Activated CD8-positive, alpha-beta memory T cell treated with anti-CD3 and anti-CD28 coated beads, Interleukin-2, amount 10 ng/mL, durations not matched to agents 7 days and 5 days (primary cell): Measurements from ENCODE around the gene NLRP12. TPM values are rescaled to one million over a fixed set of nuclear protein-coding genes. Genes with fewer than 3 reads are reported as not detected.
A peak's percentile ranks its signal among the peaks of the same experiment; 100 is the strongest.
"Not testable (repeated sequence)": the region's sequence is repeated elsewhere in the genome, so short reads cannot be mapped to it uniquely, and the experiment has no call there.

ENCODE experiments used
- ATAC-seq: fragments of 150-1000 bp; cut with Tn5 transposase; one replicate; pipeline ENCODE4 v1.10.0; 2021; ENCODE audit warnings: moderate library complexity
- CTCF ChIA-PET: fragments of 350-600 bp; sonication (Branson Sonifier 250); formaldehyde crosslinking; loops from one replicate; lab custom pipeline; 2021; ENCODE audit warnings: antibody characterized with exemption; lab: Charles Lee
- DNase-seq: peaks from one replicate; pipeline ENCODE4 v3.0.0-alpha.2; 2020
- H3K27ac Mint-ChIP-seq: one replicate; pipeline ENCODE4 v1.8.0; 2021; ENCODE audit warnings: mild to moderate bottlenecking, mixed read lengths
- H3K27me3 Mint-ChIP-seq: one replicate; pipeline ENCODE4 v1.8.0; 2021; ENCODE audit warnings: mixed read lengths
- H3K36me3 Mint-ChIP-seq: one replicate; pipeline ENCODE4 v1.8.0; 2021; ENCODE audit warnings: mild to moderate bottlenecking, mixed read lengths
- H3K4me1 Mint-ChIP-seq: one replicate; pipeline ENCODE4 v1.8.0; 2021; ENCODE audit warnings: mixed read lengths
- H3K4me3 Mint-ChIP-seq: one replicate; pipeline ENCODE4 v1.8.0; 2021; ENCODE audit warnings: mild to moderate bottlenecking, moderate library complexity, mixed read lengths
- H3K9me3 Mint-ChIP-seq: one replicate; pipeline ENCODE4 v1.8.0; 2022; ENCODE audit warnings: low read depth, mixed read lengths
- total RNA-seq, 2 experiments: library from RNA; stranded (reverse); gene quantifications; one replicate each; pipeline ENCODE4 v1.2.3, GENCODE V29; 2021

Gene NLRP12
- total RNA-seq, 2 experiments from 2014 or later: not detected

- ATAC-seq (no peak), DNase-seq (no peak)
- Mint-ChIP-seq H3K9me3 (no peaks in the 10 kb centered on the region), H3K27ac (no peak overlapping the region), H3K4me1 (no peaks in the 10 kb centered on the region), H3K4me3 (no peak overlapping the region), H3K36me3 (no peaks in the 10 kb centered on the region), H3K27me3 (peaks cover 8% of the 10 kb centered on the region)
- CTCF ChIA-PET: interaction anchor here (0.7 kb wide), 1 partner anchor 243 kb away, joined by 4 read pairs; no protein-coding TSS in a partner anchor
Measured at GRCh38 chr19:53786744-53787143, 37.4 kb downstream of the NLRP12 start.

GRCh38 chr19:53785196-53785889 lies 38.8 kb downstream of the NLRP12 start:
- ATAC-seq (no peak), DNase-seq (no peak)
- Mint-ChIP-seq H3K9me3 (no peaks in the 10 kb centered on the region), H3K4me1 (no peaks in the 10 kb centered on the region), H3K27me3 (peaks cover 8% of the 10 kb centered on the region), H3K36me3 (no peaks in the 10 kb centered on the region), H3K4me3 (no peak overlapping the region), H3K27ac (no peak overlapping the region)
- CTCF ChIA-PET: interaction anchor here (0.8 kb wide), 1 partner anchor 17 kb away, joined by 3 read pairs; no protein-coding TSS in a partner anchor

GRCh38 chr19:53782698-53783097 lies 41.4 kb downstream of the NLRP12 start:
- Mint-ChIP-seq H3K9me3 (no peaks in the 10 kb centered on the region), H3K27me3 (peaks cover 8% of the 10 kb centered on the region), H3K36me3 (no peaks in the 10 kb centered on the region), H3K4me1 (no peaks in the 10 kb centered on the region), H3K27ac (no peak overlapping the region), H3K4me3 (no peak overlapping the region)
- ATAC-seq (no peak), DNase-seq (no peak)
- CTCF ChIA-PET: interaction anchor here (1.5 kb wide), 1 partner anchor 10 kb away, joined by 6 read pairs; no protein-coding TSS in a partner anchor

GRCh38 chr19:53781332-53781731 lies 42.8 kb downstream of the NLRP12 start:
- not testable (repeated sequence) for H3K4me1 Mint-ChIP-seq, DNase-seq, H3K4me3 Mint-ChIP-seq, H3K9me3 Mint-ChIP-seq, H3K36me3 Mint-ChIP-seq, ATAC-seq, H3K27me3 Mint-ChIP-seq, H3K27ac Mint-ChIP-seq
- CTCF ChIA-PET: interaction anchor here (0.6 to 1.2 kb wide), 2 partner anchors 12 to 224 kb away, joined by 3 to 6 read pairs; no protein-coding TSS in a partner anchor

- DNase-seq (no peak), ATAC-seq (no peak)
- Mint-ChIP-seq H3K27me3 (peaks cover 5% of the 10 kb centered on the region), H3K36me3 (no peaks in the 10 kb centered on the region), H3K27ac (no peak overlapping the region), H3K4me3 (no peak overlapping the region), H3K9me3 (no peaks in the 10 kb centered on the region), H3K4me1 (no peaks in the 10 kb centered on the region)
- CTCF ChIA-PET: interaction anchor here (1.2 to 1.7 kb wide), 2 partner anchors 12 to 243 kb away, joined by 4 to 6 read pairs; no protein-coding TSS in a partner anchor
Measured at GRCh38 chr19:53780506-53780905, 43.6 kb downstream of the NLRP12 start.

GRCh38 chr19:53775524-53775923 lies 48.6 kb downstream of the NLRP12 start:
- CTCF ChIA-PET: interaction anchor here (0.6 to 4.5 kb wide), 4 partner anchors 17 to 249 kb away, joined by 3 to 14 read pairs (median 5); no protein-coding TSS in a partner anchor
- no peak overlapping the region for H3K4me3 Mint-ChIP-seq
- no peaks in the 10 kb centered on the region for H3K36me3 Mint-ChIP-seq
- peaks cover 1% of the 10 kb centered on the region for H3K4me1 Mint-ChIP-seq
- no peaks in the 10 kb centered on the region for H3K27me3 Mint-ChIP-seq
- no peaks in the 10 kb centered on the region for H3K9me3 Mint-ChIP-seq
- H3K27ac Mint-ChIP-seq: no peak overlapping the region
- DNase-seq (no peak), ATAC-seq (no peak)

GRCh38 chr19:53774491-53774890 lies 49.6 kb downstream of the NLRP12 start:
- H3K27ac Mint-ChIP-seq, H3K4me1 Mint-ChIP-seq, H3K9me3 Mint-ChIP-seq, H3K36me3 Mint-ChIP-seq, H3K4me3 Mint-ChIP-seq, H3K27me3 Mint-ChIP-seq, DNase-seq, ATAC-seq: not testable (repeated sequence)
- CTCF ChIA-PET: interaction anchor here (1.8 to 4.5 kb wide), 2 partner anchors 18 to 255 kb away, joined by 5 to 14 read pairs; no protein-coding TSS in a partner anchor

- Mint-ChIP-seq H3K27ac (no peak overlapping the region), H3K4me1 (peaks cover 1% of the 10 kb centered on the region), H3K36me3 (no peaks in the 10 kb centered on the region), H3K4me3 (no peak overlapping the region), H3K9me3 (no peaks in the 10 kb centered on the region), H3K27me3 (no peaks in the 10 kb centered on the region)
- CTCF ChIA-PET: interaction anchor here (1.8 to 4.5 kb wide), 2 partner anchors 19 to 256 kb away, joined by 5 to 14 read pairs; no protein-coding TSS in a partner anchor
- ATAC-seq: no peak
- DNase-seq: no peak
Measured at GRCh38 chr19:53773999-53774398, 50.1 kb downstream of the NLRP12 start.

- Mint-ChIP-seq H3K27me3 (no peaks in the 10 kb centered on the region), H3K36me3 (no peaks in the 10 kb centered on the region), H3K9me3 (no peaks in the 10 kb centered on the region), H3K27ac (no peak overlapping the region), H3K4me3 (no peak overlapping the region), H3K4me1 (peaks cover 1% of the 10 kb centered on the region)
- CTCF ChIA-PET: interaction anchor here (1.8 to 4.5 kb wide), 2 partner anchors 20 to 257 kb away, joined by 5 to 14 read pairs; no protein-coding TSS in a partner anchor
- DNase-seq (peak; percentile 63), ATAC-seq (no peak)
Measured at GRCh38 chr19:53772943-53773342, 51.2 kb downstream of the NLRP12 start.

- CTCF ChIA-PET: interaction anchor here (1.6 kb wide), 1 partner anchor 259 kb away, joined by 3 read pairs; no protein-coding TSS in a partner anchor
- Mint-ChIP-seq H3K4me3 (no peak overlapping the region), H3K9me3 (no peaks in the 10 kb centered on the region), H3K27ac (no peak overlapping the region), H3K36me3 (no peaks in the 10 kb centered on the region), H3K4me1 (peaks cover 1% of the 10 kb centered on the region), H3K27me3 (no peaks in the 10 kb centered on the region)
- DNase-seq (no peak), ATAC-seq (no peak)
Measured at GRCh38 chr19:53771144-53771543, 53.0 kb downstream of the NLRP12 start.

- H3K4me1 Mint-ChIP-seq, H3K27ac Mint-ChIP-seq, H3K4me3 Mint-ChIP-seq, CTCF ChIA-PET, ATAC-seq, DNase-seq, H3K27me3 Mint-ChIP-seq, H3K9me3 Mint-ChIP-seq, H3K36me3 Mint-ChIP-seq: not testable (repeated sequence)
Measured at GRCh38 chr19:53769696-53770309, 54.3 kb downstream of the NLRP12 start.

- Mint-ChIP-seq H3K27me3 (no peaks in the 10 kb centered on the region), H3K27ac (no peak overlapping the region), H3K4me3 (no peak overlapping the region), H3K4me1 (peaks cover 1% of the 10 kb centered on the region), H3K9me3 (no peaks in the 10 kb centered on the region), H3K36me3 (no peaks in the 10 kb centered on the region)
- DNase-seq (no peak), ATAC-seq (no peak)
- CTCF ChIA-PET: interaction anchor here (1.1 kb wide), 1 partner anchor 17 kb away, joined by 3 read pairs; no protein-coding TSS in a partner anchor
Measured at GRCh38 chr19:53768401-53768800, 55.7 kb downstream of the NLRP12 start.

GRCh38 chr19:53758991-53759390 lies 65.1 kb downstream of the NLRP12 start:
- H3K4me3 Mint-ChIP-seq, H3K27me3 Mint-ChIP-seq, H3K4me1 Mint-ChIP-seq, H3K9me3 Mint-ChIP-seq, DNase-seq, ATAC-seq, H3K36me3 Mint-ChIP-seq, CTCF ChIA-PET, H3K27ac Mint-ChIP-seq: not testable (repeated sequence)
